Stimulated activated CD8-positive, alpha-beta memory T cell treated with anti-CD3 and anti-CD28 coated beads, Interleukin-7, amount 100 ng/mL, for 1 hour (primary cell): ENCODE measurements around the gene HAUS6.
"Not testable (repeated sequence)": the region's sequence is repeated elsewhere in the genome, so short reads cannot be mapped to it uniquely, and the experiment has no call there.

Experiments
- DNase-seq, 2 donors: peaks; one replicate each; pipeline ENCODE4 v3.0.0-alpha.2; 2020; ENCODE audit warnings: low read depth in 2 of 2

HAUS6 gene

GRCh38 chr9:19102631-19103345 lies at the start of gene HAUS6:
Gene HAUS6, minus strand, starts transcription at chr9:19102904. Its CDS starts 253 bp downstream, at chr9:19102651.
- DNase-seq = peak; percentile 63 to 86

GRCh38 chr9:19152160-19152498 lies 49.4 kb upstream of the HAUS6 start:
- DNase-seq = not testable (repeated sequence)

GRCh38 chr9:19151425-19152159 lies 48.9 kb upstream of the HAUS6 start:
- no peak for DNase-seq

GRCh38 chr9:19149230-19149629 lies 46.5 kb upstream of the HAUS6 start:
- no peak for DNase-seq

GRCh38 chr9:19148187-19148586 lies 45.5 kb upstream of the HAUS6 start:
- DNase-seq = no peak

GRCh38 chr9:19146441-19147024 lies 43.8 kb upstream of the HAUS6 start:
- no peak for DNase-seq

- no peak for DNase-seq
These were observed 43.2 kb upstream of the HAUS6 start for GRCh38 chr9:19145881-19146280.

- DNase-seq = no peak
These were observed 37.6 kb upstream of the HAUS6 start for GRCh38 chr9:19140259-19140658.

- DNase-seq = no peak
These were observed 35.4 kb upstream of the HAUS6 start for GRCh38 chr9:19138084-19138483.

- DNase-seq = no peak
These were observed 34.6 kb upstream of the HAUS6 start for GRCh38 chr9:19137282-19137681.

- no peak for DNase-seq
These were observed 33.4 kb upstream of the HAUS6 start for GRCh38 chr9:19136129-19136528.

GRCh38 chr9:19133549-19134345 lies 31.0 kb upstream of the HAUS6 start:
- no peak for DNase-seq

GRCh38 chr9:19130436-19130835 lies 27.7 kb upstream of the HAUS6 start:
- no peak for DNase-seq

GRCh38 chr9:19127871-19128500 lies 25.3 kb upstream of the HAUS6 start:
- DNase-seq = no peak

GRCh38 chr9:19124430-19124793 lies 21.7 kb upstream of the HAUS6 start:
- DNase-seq = no peak

- DNase-seq = no peak
These were observed 19.9 kb upstream of the HAUS6 start for GRCh38 chr9:19122490-19123042.

GRCh38 chr9:19120877-19121276 lies 18.2 kb upstream of the HAUS6 start:
- no peak for DNase-seq

GRCh38 chr9:19119801-19120440 lies 17.2 kb upstream of the HAUS6 start:
- DNase-seq = no peak

GRCh38 chr9:19119246-19119645 lies 16.5 kb upstream of the HAUS6 start:
- DNase-seq = no peak

GRCh38 chr9:19117039-19117716 lies 14.5 kb upstream of the HAUS6 start:
- no peak for DNase-seq
